Measurements from ENCODE around the gene CMTR1. TPM values are rescaled to one million over a fixed set of nuclear protein-coding genes. Genes with fewer than 3 reads are reported as not detected.

The CMTR1 gene
- total RNA-seq, 2 experiments from 2014 or later = 32.3 to 42.8 TPM

DNA sequence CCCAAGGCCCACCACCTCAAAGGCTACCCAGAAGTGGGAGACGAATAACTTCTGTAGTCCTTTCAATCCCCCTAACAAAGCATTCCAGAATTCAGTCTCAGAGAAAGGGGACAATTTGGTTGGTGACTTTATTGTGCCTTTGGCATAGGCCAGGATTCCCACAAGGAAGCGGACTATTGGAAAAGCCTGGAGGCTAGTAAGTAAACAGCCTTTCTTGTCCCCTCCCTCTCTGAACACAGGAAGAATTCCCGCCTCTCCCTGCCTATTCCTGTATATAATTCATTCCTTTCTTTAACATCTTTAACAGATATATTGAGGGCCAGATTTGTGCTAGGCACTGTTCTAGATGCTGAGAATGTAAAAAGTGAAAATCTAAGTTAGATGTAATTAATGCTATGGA, 43.2 kb upstream of the CMTR1 start:
- ChIA-PET POLR2A (no interaction called here), CTCF (ENCODE audit: unreplicated experiment) (no interaction called here)
- Histone ChIP-seq H3K4me3 (ENCODE audit: low read depth, low read length, poor library complexity, severe bottlenecking) (no peak overlapping the region), H3K36me3 (ENCODE audit: insufficient read depth, low read length) (peaks cover 61% of the 10 kb centered on the region), H3K9me2 (ENCODE audit: insufficient read depth, low read length) (no peaks in the 10 kb centered on the region), H4K20me1 (ENCODE audit: insufficient read depth, low read length) (no peaks in the 10 kb centered on the region), H3K79me2 (ENCODE audit: insufficient read depth, low read depth, low read length) (no peaks in the 10 kb centered on the region), H3K4me1 (ENCODE audit: insufficient read depth, low read length, poor library complexity, severe bottlenecking) (no peaks in the 10 kb centered on the region), H2AFZ (ENCODE audit: low read length) (no peak overlapping the region), H3K4me2 (ENCODE audit: low read length) (no peak overlapping the region), H3K9me3 (ENCODE audit: low read length) (no peaks in the 10 kb centered on the region), H3K27ac (ENCODE audit: low read depth, low read length, poor library complexity, severe bottlenecking) (no peak overlapping the region)
- intact Hi-C loops (cut with micrococcal nuclease; ENCODE audit: unreplicated experiment) = no loop called here
- DNase-seq (ENCODE audit: low spot score) = no peak
- BruUV-seq (replicated peaks) = no TSS peak
- TF ChIP-seq EZH2phosphoT487 (IDR thresholded peaks at IDR 0.05; ENCODE audit: borderline replicate concordance, low read depth, low read length) = no peak
- TF ChIP-seq, protein P1, sequence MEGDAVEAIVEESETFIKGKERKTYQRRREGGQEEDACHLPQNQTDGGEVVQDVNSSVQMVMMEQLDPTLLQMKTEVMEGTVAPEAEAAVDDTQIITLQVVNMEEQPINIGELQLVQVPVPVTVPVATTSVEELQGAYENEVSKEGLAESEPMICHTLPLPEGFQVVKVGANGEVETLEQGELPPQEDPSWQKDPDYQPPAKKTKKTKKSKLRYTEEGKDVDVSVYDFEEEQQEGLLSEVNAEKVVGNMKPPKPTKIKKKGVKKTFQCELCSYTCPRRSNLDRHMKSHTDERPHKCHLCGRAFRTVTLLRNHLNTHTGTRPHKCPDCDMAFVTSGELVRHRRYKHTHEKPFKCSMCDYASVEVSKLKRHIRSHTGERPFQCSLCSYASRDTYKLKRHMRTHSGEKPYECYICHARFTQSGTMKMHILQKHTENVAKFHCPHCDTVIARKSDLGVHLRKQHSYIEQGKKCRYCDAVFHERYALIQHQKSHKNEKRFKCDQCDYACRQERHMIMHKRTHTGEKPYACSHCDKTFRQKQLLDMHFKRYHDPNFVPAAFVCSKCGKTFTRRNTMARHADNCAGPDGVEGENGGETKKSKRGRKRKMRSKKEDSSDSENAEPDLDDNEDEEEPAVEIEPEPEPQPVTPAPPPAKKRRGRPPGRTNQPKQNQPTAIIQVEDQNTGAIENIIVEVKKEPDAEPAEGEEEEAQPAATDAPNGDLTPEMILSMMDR (conservative IDR thresholded peaks at IDR 0.05; ENCODE audit: low read length) = no peak

DNA sequence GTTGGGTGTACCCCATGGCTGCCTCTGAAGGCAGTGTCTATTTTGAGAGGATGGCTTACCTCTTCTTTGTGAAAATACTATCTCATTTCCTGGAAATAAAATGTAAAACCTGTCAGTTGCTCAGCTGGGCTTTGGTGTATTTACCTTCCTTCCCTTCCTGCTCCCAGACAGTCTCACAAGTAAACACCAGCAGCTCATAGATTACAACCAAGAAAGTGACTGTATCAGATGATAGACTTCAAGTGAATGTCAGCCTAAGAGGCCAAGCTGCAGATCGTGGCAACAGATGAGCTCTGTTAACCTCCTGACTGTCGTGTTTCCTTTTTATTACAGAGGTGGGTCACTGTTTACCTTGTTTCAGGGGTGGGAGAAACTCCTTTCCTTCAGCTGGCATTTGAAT, 41.9 kb upstream of the CMTR1 start:
- no TSS peak for BruUV-seq (replicated peaks)
- Histone ChIP-seq H3K4me2 (ENCODE audit: low read length) (no peak overlapping the region), H3K9me3 (ENCODE audit: low read length) (no peaks in the 10 kb centered on the region), H3K4me1 (ENCODE audit: insufficient read depth, low read length, poor library complexity, severe bottlenecking) (no peaks in the 10 kb centered on the region), H4K20me1 (ENCODE audit: insufficient read depth, low read length) (no peaks in the 10 kb centered on the region), H3K79me2 (ENCODE audit: insufficient read depth, low read depth, low read length) (no peaks in the 10 kb centered on the region), H3K9me2 (ENCODE audit: insufficient read depth, low read length) (no peaks in the 10 kb centered on the region), H3K27ac (ENCODE audit: low read depth, low read length, poor library complexity, severe bottlenecking) (no peak overlapping the region), H3K4me3 (ENCODE audit: low read depth, low read length, poor library complexity, severe bottlenecking) (no peak overlapping the region), H2AFZ (ENCODE audit: low read length) (no peak overlapping the region), H3K36me3 (ENCODE audit: insufficient read depth, low read length) (peaks cover 59% of the 10 kb centered on the region)
- no peak for TF ChIP-seq EZH2phosphoT487 (IDR thresholded peaks at IDR 0.05; ENCODE audit: borderline replicate concordance, low read depth, low read length)
- TF ChIP-seq, protein P1 (conservative IDR thresholded peaks at IDR 0.05; ENCODE audit: low read length) = no peak
- POLR2A ChIA-PET = interaction anchor here (0.9 kb wide), 1 partner anchor 26 kb away, joined by 4 read pairs; no protein-coding TSS in a partner anchor
- intact Hi-C loops (cut with micrococcal nuclease; ENCODE audit: unreplicated experiment) = no loop called here
- CTCF ChIA-PET (ENCODE audit: unreplicated experiment) = no interaction called here
- no peak for DNase-seq (ENCODE audit: low spot score)

DNA sequence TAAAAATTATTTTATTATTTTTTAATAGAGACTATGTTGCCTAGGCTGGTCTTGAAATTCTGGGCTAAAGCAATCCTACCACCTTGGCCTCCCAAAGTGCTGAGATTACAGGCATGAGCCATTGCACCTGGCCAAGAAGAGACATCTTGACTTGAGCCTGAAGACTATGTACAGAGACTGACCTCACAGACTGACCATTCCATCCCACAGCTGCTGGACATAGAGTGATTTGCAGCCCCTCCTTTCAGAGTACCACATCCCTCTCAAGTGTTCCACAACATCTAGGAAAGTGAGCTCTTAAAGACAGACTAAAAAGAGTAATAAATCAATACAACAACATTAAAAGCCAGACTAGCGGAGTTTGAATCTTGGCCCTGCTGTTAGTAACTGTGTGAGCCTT, 40.2 kb upstream of the CMTR1 start:
- no peaks in the 10 kb centered on the region for H3K79me2 ChIP-seq (ENCODE audit: insufficient read depth, low read depth, low read length)
- BruUV-seq (replicated peaks) = no TSS peak
- H3K4me3 ChIP-seq (ENCODE audit: low read depth, low read length, poor library complexity, severe bottlenecking) = no peak overlapping the region
- H3K36me3 ChIP-seq (ENCODE audit: insufficient read depth, low read length) = peaks cover 42% of the 10 kb centered on the region
- POLR2A ChIA-PET = interaction anchor here (0.6 to 1.0 kb wide), 2 partner anchors 302 to 466 kb away, joined by 3 to 4 read pairs; no protein-coding TSS in a partner anchor
- no peak overlapping the region for H3K4me2 ChIP-seq (ENCODE audit: low read length)
- DNase-seq (ENCODE audit: low spot score) = no peak
- no peak overlapping the region for H3K27ac ChIP-seq (ENCODE audit: low read depth, low read length, poor library complexity, severe bottlenecking)
- no peaks in the 10 kb centered on the region for H4K20me1 ChIP-seq (ENCODE audit: insufficient read depth, low read length)
- no peaks in the 10 kb centered on the region for H3K9me2 ChIP-seq (ENCODE audit: insufficient read depth, low read length)
- no peak overlapping the region for H2AFZ ChIP-seq (ENCODE audit: low read length)
- TF ChIP-seq, protein P1 (conservative IDR thresholded peaks at IDR 0.05; ENCODE audit: low read length) = no peak
- TF ChIP-seq EZH2phosphoT487 (IDR thresholded peaks at IDR 0.05; ENCODE audit: borderline replicate concordance, low read depth, low read length) = no peak
- no peaks in the 10 kb centered on the region for H3K9me3 ChIP-seq (ENCODE audit: low read length)
- CTCF ChIA-PET (ENCODE audit: unreplicated experiment) = no interaction called here
- intact Hi-C loops (cut with micrococcal nuclease; ENCODE audit: unreplicated experiment) = no loop called here
- H3K4me1 ChIP-seq (ENCODE audit: insufficient read depth, low read length, poor library complexity, severe bottlenecking) = no peaks in the 10 kb centered on the region
